RWPE1 (cell line): ENCODE results near the gene DLGAP1.

ENCODE experiments used
- CTCF ChIA-PET: fragments of 350-600 bp; sonication (Branson Sonifier 250); formaldehyde crosslinking; extraction: SDS; loops from one replicate; lab custom pipeline; 2021; lab: Yijun Ruan, JAX
- POLR2A ChIA-PET: fragments of 400-600 bp; formaldehyde crosslinking; extraction: SDS; loops from one replicate; lab custom pipeline; 2020; ENCODE audit warnings: antibody characterized with exemption; ENCODE audit not compliant: low non-redundant PET; lab: Yijun Ruan, JAX
- DNase-seq: peaks from one replicate; pipeline ENCODE4 v3.0.0; 2012; ENCODE audit warnings: low spot score
- H3K27ac ChIP-seq: fragments of 450-650 bp; 2 replicates; pipeline ENCODE4 v1.5.1; 2017
- TF ChIP-seq, protein P1 (sequence below): fragments of 450-650 bp; conservative IDR thresholded peaks from 2 replicates; pipeline ENCODE4 v1.5.1; 2017; ENCODE audit warnings: low read depth, mild to moderate bottlenecking

Gene DLGAP1

DNA sequence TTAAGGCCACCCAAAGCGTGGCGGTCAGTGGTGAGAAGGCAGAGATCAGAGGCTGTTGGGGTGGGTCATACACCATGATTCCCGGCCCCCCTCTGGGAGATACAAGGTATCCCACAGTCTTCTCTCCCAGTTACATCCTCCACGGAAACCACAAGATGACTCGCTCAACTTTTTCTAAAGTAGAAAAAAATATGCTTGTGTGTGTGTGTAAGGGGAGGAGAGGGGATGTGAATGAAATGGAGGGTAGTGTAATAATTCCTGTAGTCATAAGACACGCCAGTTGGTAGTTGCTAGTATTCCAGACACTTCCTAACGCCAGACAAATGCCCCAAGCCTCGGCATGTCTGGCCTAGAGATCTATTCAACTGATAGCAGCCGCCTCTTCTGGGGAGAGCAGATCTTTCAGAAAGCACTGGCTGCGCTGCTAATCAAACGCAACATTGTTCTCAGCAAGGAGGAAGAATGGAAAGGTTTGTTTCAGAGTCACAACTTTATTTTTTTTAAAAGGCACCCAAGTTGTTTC is 861.7 kb downstream of the DLGAP1 start:
- POLR2A ChIA-PET: interaction anchor here (0.5 kb wide), 1 partner anchor 257 kb away, joined by 3 read pairs; no protein-coding TSS in a partner anchor
- CTCF ChIA-PET: interaction anchor here (0.5 to 2.3 kb wide), 9 partner anchors 8 to 270 kb away, joined by 3 to 27 read pairs (median 6); no protein-coding TSS in a partner anchor
- peak overlapping the region; percentile 98 for H3K27ac ChIP-seq
- DNase-seq: peak; percentile 63
- TF ChIP-seq, protein P1, sequence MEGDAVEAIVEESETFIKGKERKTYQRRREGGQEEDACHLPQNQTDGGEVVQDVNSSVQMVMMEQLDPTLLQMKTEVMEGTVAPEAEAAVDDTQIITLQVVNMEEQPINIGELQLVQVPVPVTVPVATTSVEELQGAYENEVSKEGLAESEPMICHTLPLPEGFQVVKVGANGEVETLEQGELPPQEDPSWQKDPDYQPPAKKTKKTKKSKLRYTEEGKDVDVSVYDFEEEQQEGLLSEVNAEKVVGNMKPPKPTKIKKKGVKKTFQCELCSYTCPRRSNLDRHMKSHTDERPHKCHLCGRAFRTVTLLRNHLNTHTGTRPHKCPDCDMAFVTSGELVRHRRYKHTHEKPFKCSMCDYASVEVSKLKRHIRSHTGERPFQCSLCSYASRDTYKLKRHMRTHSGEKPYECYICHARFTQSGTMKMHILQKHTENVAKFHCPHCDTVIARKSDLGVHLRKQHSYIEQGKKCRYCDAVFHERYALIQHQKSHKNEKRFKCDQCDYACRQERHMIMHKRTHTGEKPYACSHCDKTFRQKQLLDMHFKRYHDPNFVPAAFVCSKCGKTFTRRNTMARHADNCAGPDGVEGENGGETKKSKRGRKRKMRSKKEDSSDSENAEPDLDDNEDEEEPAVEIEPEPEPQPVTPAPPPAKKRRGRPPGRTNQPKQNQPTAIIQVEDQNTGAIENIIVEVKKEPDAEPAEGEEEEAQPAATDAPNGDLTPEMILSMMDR: no peak

DNA sequence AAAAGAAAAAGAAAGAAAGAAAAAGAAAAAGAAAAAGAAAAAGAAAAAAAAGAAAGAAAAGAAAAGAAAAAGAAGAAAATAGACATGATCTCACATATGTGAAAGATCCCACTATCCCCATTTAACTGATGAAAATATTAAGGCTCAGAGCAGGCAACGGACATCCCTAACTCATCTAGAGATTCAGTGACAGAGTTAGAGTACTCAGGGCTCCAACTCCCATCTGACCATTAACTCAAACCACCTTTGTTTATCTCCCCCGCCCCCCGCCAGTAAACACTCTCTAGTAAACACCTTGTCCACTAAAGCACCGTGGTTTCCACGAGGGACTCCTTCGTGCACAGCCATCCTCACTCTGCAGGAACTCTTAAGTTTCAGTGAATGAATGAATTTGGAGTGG is 862.2 kb downstream of the DLGAP1 start:
- ChIA-PET POLR2A (interaction anchor here (0.7 kb wide), 1 partner anchor 13 kb away, joined by 4 read pairs; no protein-coding TSS in a partner anchor), CTCF (no interaction called here)
- DNase-seq: no peak
- TF ChIP-seq, protein P1: no peak
- H3K27ac ChIP-seq: peak overlapping the region; percentile 98

DNA sequence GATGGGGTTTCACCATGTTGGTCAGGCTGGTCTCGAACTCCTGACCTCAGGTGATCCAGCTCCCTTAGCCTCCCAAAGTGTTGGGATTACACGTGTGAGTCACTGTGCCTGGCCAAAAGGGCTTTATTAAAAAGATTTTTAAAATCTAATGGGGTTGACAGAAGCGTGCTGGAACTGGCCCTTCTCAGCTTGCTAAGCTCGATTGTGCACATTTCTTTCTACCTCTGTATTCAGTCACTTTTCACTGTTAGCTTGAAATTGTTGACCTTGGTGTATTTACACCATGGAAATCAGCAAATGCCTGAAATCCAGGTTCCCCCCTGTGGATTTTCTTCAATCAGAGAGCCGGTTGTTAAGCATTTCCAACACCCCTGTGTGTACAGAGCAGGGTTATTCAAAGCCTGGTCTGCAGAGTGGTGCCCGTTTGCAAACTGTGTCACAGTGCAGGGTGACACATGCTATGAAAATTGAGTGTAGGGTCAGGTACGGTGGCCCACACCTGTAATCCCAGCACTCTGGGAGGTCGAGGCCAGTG is 864.9 kb downstream of the DLGAP1 start:
- TF ChIP-seq, protein P1: no peak
- ChIA-PET POLR2A (no interaction called here), CTCF (interaction anchor here (1.0 to 1.4 kb wide), 2 partner anchors 76 to 136 kb away, joined by 4 read pairs; no protein-coding TSS in a partner anchor)
- H3K27ac ChIP-seq: peak overlapping the region; percentile 46
- no peak for DNase-seq

DNA sequence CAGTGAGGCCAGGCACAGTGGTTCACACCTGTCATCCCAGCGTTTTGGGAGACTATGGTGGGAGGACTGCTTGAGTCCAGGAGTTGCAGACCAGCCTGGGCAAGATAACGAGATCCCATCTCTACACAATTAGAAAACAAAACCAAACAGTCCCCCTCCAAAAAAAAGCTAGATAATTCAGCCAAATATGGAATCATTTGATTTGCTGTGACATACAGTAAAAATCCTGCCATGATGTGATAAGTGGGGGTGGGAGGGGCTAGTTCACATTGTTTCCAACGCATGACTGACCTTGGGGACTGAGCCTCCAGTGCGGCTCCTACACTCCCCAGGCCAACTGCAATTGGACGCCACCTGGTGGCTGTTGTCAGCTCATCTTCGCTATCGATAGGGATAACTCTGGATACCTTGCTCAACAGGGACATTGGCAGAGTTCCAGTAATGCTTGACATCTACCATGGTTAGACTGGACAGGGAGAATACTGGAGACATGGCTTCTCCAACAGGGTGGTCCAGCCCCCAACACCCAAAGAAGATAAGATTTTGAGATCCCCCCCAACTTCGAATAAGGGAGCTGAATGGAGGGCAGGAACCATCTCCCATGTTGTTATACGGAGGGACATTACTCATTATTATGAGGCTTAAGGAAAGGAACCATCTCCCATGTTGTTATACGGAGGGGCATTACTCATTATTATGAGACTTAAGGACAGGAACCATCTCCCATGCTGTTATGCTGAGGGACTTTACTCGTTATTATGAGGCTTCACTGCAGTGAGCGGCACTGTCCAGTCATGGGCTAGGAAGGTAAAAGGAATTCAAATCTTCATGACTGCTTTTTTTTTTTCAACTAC is 869.2 kb downstream of the DLGAP1 start:
- H3K27ac ChIP-seq: no peak overlapping the region
- POLR2A ChIA-PET: interaction anchor here (0.5 to 1.0 kb wide), 2 partner anchors 10 to 134 kb away, joined by 3 read pairs; no protein-coding TSS in a partner anchor
- TF ChIP-seq, protein P1: peak; percentile 75
- CTCF ChIA-PET: interaction anchor here (0.6 to 2.4 kb wide), 30 partner anchors 8 to 672 kb away, joined by 3 to 9 read pairs (median 3); partner anchors contain the start of gene MYOM1
- peak; percentile 79 for DNase-seq

DNA sequence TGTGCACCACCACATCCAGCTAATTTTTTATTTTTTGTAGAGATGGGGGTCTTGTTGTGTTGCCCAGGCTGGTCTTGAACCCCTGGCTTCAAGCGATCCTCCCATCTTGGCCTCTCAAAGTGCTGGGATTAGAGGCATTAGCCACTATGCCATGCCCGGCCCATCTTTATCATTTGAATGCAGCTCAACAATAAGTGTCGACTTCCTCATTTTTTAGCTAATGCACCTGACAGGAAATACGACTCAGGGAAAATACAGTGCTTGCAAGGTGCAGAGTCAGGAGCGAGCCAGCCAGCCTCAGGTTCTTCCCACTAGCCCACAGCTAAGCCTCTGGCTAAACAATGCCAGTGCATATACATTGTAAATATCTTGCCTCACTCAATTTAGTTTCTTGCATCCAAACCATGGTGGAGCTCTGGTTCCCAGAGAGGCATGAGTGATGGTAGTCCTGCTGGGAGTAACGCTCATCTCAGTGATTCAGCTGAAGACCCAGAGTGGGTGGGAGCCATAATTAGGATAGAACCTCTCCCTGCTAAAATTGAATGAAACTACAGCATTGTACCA is 870.1 kb downstream of the DLGAP1 start:
- POLR2A ChIA-PET: interaction anchor here (1.0 kb wide), 1 partner anchor 11 kb away, joined by 3 read pairs; no protein-coding TSS in a partner anchor
- CTCF ChIA-PET: interaction anchor here (0.6 to 2.4 kb wide), 18 partner anchors 9 to 671 kb away, joined by 3 to 9 read pairs (median 4); partner anchors contain the start of gene MYOM1
- H3K27ac ChIP-seq: no peak overlapping the region
- TF ChIP-seq, protein P1: no peak
- DNase-seq: no peak
